Trophoblast cell (in vitro differentiated cells and primary cell): ENCODE measurements around the gene P2RY10.
"Not testable (repeated sequence)": the region's sequence is repeated elsewhere in the genome, so short reads cannot be mapped to it uniquely, and the experiment has no call there.

Source experiments
- DNase-seq, 2 donors: peaks; one replicate each; pipeline ENCODE4 v3.0.0-alpha.2; 2016
- H2AFZ ChIP-seq: 2 replicates; pipeline ENCODE4 v1.6.1; 2013; ENCODE audit warnings: low read length, moderate library complexity, mild to moderate bottlenecking; ENCODE audit not compliant: insufficient read depth, poor library complexity
- H2AK5ac ChIP-seq: 2 replicates; pipeline ENCODE4 v1.6.1; 2013; ENCODE audit warnings: mild to moderate bottlenecking, low read length
- H2BK120ac ChIP-seq: 2 replicates; pipeline ENCODE4 v1.6.1; 2013; ENCODE audit warnings: low read length, mild to moderate bottlenecking, moderate library complexity; ENCODE audit not compliant: insufficient read depth, poor library complexity
- H2BK12ac ChIP-seq: 2 replicates; pipeline ENCODE4 v1.6.1; 2013; ENCODE audit warnings: mild to moderate bottlenecking, low read length, moderate library complexity
- H2BK5ac ChIP-seq: 2 replicates; pipeline ENCODE4 v1.6.1; 2013; ENCODE audit warnings: low read length, low read depth, moderate library complexity, mild to moderate bottlenecking; ENCODE audit not compliant: poor library complexity
- H3K14ac ChIP-seq: 2 replicates; pipeline ENCODE4 v1.6.1; 2013; ENCODE audit warnings: mild to moderate bottlenecking, low read length
- H3K18ac ChIP-seq: 2 replicates; pipeline ENCODE4 v1.6.1; 2013; ENCODE audit warnings: mild to moderate bottlenecking, low read length
- H3K23ac ChIP-seq: 2 replicates; pipeline ENCODE4 v1.6.1; 2013; ENCODE audit warnings: low read length
- H3K27ac ChIP-seq: 2 replicates; pipeline ENCODE4 v1.5.1; 2013; ENCODE audit warnings: low read depth, mild to moderate bottlenecking, inconsistent platforms, low read length, moderate library complexity
- H3K27me3 ChIP-seq: 2 replicates; pipeline ENCODE4 v1.6.1; 2013; ENCODE audit warnings: inconsistent platforms, mild to moderate bottlenecking, low read length, moderate library complexity; ENCODE audit not compliant: insufficient read depth
- H3K36me3 ChIP-seq, 2 experiments: 1 replicate in 1 of 2; 2 replicates in 1 of 2; pipeline ENCODE4 v1.6.1; 2013; ENCODE audit warnings: low read length in 2 of 2, mild to moderate bottlenecking in 2 of 2, moderate library complexity in 1 of 2; ENCODE audit not compliant: insufficient read depth in 2 of 2, control insufficient read depth in 1 of 2
- H3K4ac ChIP-seq: 2 replicates; pipeline ENCODE4 v1.6.1; 2013; ENCODE audit warnings: low read depth, mild to moderate bottlenecking, low read length, moderate library complexity
- H3K4me1 ChIP-seq, 2 experiments: 1 replicate in 1 of 2; 2 replicates in 1 of 2; pipeline ENCODE4 v1.6.1; 2013; ENCODE audit warnings: low read length in 2 of 2, mild to moderate bottlenecking in 2 of 2, moderate library complexity in 1 of 2; ENCODE audit not compliant: insufficient read depth in 2 of 2, control insufficient read depth in 1 of 2
- H3K4me2 ChIP-seq: 2 replicates; pipeline ENCODE4 v1.6.1; 2013; ENCODE audit warnings: inconsistent platforms, mild to moderate bottlenecking, low read length, moderate library complexity
- H3K4me3 ChIP-seq: 2 replicates; pipeline ENCODE4 v1.5.1; 2013; ENCODE audit warnings: mild to moderate bottlenecking, low read depth, low read length, inconsistent platforms
- H3K79me1 ChIP-seq: one replicate; pipeline ENCODE4 v1.6.1; 2013; ENCODE audit warnings: low read length
- H3K79me2 ChIP-seq: 2 replicates; pipeline ENCODE4 v1.6.1; 2013; ENCODE audit warnings: low read length, mild to moderate bottlenecking; ENCODE audit not compliant: control insufficient read depth, insufficient read depth, poor library complexity
- H3K9ac ChIP-seq: 2 replicates; pipeline ENCODE4 v1.6.1; 2013; ENCODE audit warnings: mild to moderate bottlenecking, low read length
- H3K9me3 ChIP-seq: 2 replicates; pipeline ENCODE4 v1.6.1; 2013; ENCODE audit warnings: low read depth, mild to moderate bottlenecking, control low read depth, inconsistent platforms, low read length; ENCODE audit not compliant: insufficient read depth
- H4K12ac ChIP-seq: 2 replicates; pipeline ENCODE4 v1.6.1; 2013; ENCODE audit warnings: low read depth, mild to moderate bottlenecking, low read length, moderate library complexity
- H4K8ac ChIP-seq: 2 replicates; pipeline ENCODE4 v1.6.1; 2013; ENCODE audit warnings: low read depth, mild to moderate bottlenecking, low read length, moderate library complexity
- H4K91ac ChIP-seq: one replicate; pipeline ENCODE4 v1.6.1; 2013; ENCODE audit warnings: low read depth, mild to moderate bottlenecking, low read length, moderate library complexity
- WGBS: extraction: QIAGEN DNeasy Blood & Tissue Kit; methylation state at CpG from one replicate; pipeline ENCODE4 v1.1.7; 2013; ENCODE audit warnings: missing lambda C conversion rate; ENCODE audit not compliant: insufficient read length, insufficient coverage; ENCODE audit errors: extremely low coverage; 5-methylcytosine and 5-hydroxymethylcytosine counted together

Gene P2RY10

GRCh38 chrX:79007540-79007939 is 62.3 kb downstream of the P2RY10 start:
- DNase-seq, H3K79me2 ChIP-seq, H2AFZ ChIP-seq, H3K27ac ChIP-seq, H3K14ac ChIP-seq, H3K79me1 ChIP-seq, H2BK12ac ChIP-seq, H4K12ac ChIP-seq, H3K36me3 ChIP-seq, H2AK5ac ChIP-seq, H3K23ac ChIP-seq, H3K9ac ChIP-seq, H2BK5ac ChIP-seq, H4K8ac ChIP-seq, H3K4ac ChIP-seq, H4K91ac ChIP-seq, H2BK120ac ChIP-seq, H3K9me3 ChIP-seq, H3K27me3 ChIP-seq, H3K18ac ChIP-seq, H3K4me2 ChIP-seq, H3K4me3 ChIP-seq, H3K4me1 ChIP-seq: not testable (repeated sequence)
- no CpG with 5 or more reads among the region's 1 CpG for WGBS
